ENCODE results near the gene FBLN1. TPM values are rescaled to one million over a fixed set of nuclear protein-coding genes. Genes with fewer than 3 reads are reported as not detected.
A peak's percentile ranks its signal among the peaks of the same experiment; 100 is the strongest.

Gene FBLN1
- total RNA-seq, 1 donor from 2014 or later = 307 TPM

DNA sequence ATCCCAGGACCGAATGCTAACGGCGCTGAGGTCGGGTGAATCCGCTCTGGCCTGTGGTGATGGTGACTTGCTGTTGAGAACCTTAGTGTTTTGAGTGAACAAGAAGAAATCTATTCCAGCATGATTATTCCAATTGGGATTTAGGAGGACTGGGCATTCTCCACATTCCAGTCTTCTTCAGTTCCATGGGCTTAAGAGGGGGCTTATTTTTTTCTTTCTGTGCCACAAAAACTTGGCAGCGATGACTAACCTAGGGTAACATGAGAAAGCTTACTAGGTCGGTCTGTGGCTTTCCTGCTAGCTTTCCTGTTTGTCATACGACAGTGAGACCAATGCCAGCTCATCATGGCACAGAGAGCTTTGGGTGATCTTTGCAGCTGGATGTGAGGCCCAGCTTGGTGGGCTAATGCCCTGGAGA, 106.1 kb downstream of the FBLN1 start:
- Histone ChIP-seq H3K9me3 (no peaks in the 10 kb centered on the region), H3K27me3 (ENCODE audit: low read depth) (no peaks in the 10 kb centered on the region), H3K4me3 (no peak overlapping the region), H3K4me1 (no peaks in the 10 kb centered on the region), H3K36me3 (no peaks in the 10 kb centered on the region), H3K27ac (no peak overlapping the region)
- TF ChIP-seq, protein P1, sequence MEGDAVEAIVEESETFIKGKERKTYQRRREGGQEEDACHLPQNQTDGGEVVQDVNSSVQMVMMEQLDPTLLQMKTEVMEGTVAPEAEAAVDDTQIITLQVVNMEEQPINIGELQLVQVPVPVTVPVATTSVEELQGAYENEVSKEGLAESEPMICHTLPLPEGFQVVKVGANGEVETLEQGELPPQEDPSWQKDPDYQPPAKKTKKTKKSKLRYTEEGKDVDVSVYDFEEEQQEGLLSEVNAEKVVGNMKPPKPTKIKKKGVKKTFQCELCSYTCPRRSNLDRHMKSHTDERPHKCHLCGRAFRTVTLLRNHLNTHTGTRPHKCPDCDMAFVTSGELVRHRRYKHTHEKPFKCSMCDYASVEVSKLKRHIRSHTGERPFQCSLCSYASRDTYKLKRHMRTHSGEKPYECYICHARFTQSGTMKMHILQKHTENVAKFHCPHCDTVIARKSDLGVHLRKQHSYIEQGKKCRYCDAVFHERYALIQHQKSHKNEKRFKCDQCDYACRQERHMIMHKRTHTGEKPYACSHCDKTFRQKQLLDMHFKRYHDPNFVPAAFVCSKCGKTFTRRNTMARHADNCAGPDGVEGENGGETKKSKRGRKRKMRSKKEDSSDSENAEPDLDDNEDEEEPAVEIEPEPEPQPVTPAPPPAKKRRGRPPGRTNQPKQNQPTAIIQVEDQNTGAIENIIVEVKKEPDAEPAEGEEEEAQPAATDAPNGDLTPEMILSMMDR (IDR thresholded peaks at IDR 0.05) = no peak
- ATAC-seq (no peak), DNase-seq (peak; percentile 24)
- intact Hi-C loops (cut with DNase I) = no loop called here

DNA sequence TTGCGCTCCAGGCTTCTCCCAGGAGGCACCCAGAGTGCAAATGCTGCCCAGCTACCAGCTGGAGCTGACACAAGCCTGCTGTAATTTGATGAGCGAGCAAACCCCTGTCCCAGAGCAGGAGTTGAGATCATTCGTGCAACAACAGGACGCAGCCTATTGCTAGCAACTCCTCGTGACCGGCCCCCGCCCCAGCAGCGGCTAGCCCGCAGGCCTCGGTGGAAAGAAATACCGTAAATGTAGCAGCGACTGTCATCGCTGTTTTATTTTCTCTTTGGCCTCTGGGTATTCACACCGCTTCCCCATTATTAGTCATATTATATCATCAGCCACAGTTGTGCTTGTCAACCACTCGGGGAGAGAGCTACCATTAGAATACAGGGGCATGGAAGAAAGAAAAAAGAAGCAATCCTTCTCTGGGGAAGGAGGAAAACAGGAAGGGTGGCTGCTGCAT, 109.8 kb downstream of the FBLN1 start:
- intact Hi-C loops (cut with DNase I) = no loop called here
- no peaks in the 10 kb centered on the region for H3K27me3 ChIP-seq (ENCODE audit: low read depth)
- TF ChIP-seq, protein P1 (IDR thresholded peaks at IDR 0.05) = no peak
- DNase-seq (peak; percentile 49), ATAC-seq (peak in 1 of 2 donors; percentile 11)
- no peaks in the 10 kb centered on the region for H3K4me1 ChIP-seq
- peak overlapping the region; percentile 53 for H3K27ac ChIP-seq
- peak overlapping the region; percentile 14 for H3K4me3 ChIP-seq
- H3K9me3 ChIP-seq = no peaks in the 10 kb centered on the region
- H3K36me3 ChIP-seq = no peaks in the 10 kb centered on the region

DNA sequence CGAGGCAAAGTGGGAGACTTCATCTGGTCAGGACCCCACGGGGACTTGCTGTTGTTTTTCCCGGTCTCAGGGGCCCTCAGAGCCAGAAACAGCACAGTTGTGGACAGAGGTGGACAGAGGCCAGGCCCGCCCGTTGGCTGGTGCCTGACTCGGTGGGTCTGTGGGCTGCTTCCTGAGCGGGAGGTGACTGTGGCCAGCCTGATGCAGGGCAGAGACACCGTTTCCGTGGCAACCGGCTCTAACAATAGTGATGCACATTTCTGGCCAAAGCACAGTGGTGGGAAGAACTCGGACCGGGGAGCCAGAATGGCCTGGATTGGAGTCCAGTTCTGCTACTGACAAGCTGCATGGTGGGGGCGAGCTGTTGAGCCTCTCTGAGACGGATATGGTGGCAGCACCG, 110.3 kb downstream of the FBLN1 start:
- no peak for ATAC-seq
- intact Hi-C loops (cut with DNase I) = no loop called here
- no peak overlapping the region for H3K4me3 ChIP-seq

DNA sequence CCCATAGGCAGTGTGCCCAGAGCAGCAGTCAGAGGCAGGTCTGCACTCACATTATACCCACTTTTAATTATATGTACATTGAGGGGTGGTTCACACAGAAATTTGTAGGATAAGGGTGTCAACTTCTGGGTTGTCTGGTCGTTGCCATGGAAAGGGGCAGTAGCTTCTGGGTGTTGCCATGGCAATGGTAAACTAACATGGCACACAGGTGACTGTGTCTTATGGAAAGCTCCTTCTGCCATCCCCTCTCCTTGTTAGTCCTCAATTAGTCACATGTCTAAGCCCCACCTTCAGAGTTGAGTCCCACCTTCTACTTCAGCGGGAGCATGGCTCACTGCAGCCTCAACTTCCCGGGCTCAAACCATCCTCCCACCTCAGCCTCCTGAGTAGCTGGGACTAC, 112.7 kb downstream of the FBLN1 start:
- TF ChIP-seq, protein P1 (IDR thresholded peaks at IDR 0.05) = no peak
- Histone ChIP-seq H3K4me1 (no peaks in the 10 kb centered on the region), H3K27me3 (ENCODE audit: low read depth) (no peaks in the 10 kb centered on the region), H3K4me3 (no peak overlapping the region), H3K9me3 (no peaks in the 10 kb centered on the region), H3K36me3 (no peaks in the 10 kb centered on the region), H3K27ac (no peak overlapping the region)
- ATAC-seq (no peak), DNase-seq (no peak)
- intact Hi-C loops (cut with DNase I) = no loop called here

More for the DNA sequence above, 110.3 kb downstream of the FBLN1 start:
- H3K36me3 ChIP-seq = no peaks in the 10 kb centered on the region
- peak overlapping the region; percentile 53 for H3K27ac ChIP-seq
- no peaks in the 10 kb centered on the region for H3K27me3 ChIP-seq (ENCODE audit: low read depth)
- no peaks in the 10 kb centered on the region for H3K4me1 ChIP-seq
- peak; percentile 50 for DNase-seq
- H3K9me3 ChIP-seq = no peaks in the 10 kb centered on the region
- TF ChIP-seq, protein P1 (IDR thresholded peaks at IDR 0.05) = no peak

DNA sequence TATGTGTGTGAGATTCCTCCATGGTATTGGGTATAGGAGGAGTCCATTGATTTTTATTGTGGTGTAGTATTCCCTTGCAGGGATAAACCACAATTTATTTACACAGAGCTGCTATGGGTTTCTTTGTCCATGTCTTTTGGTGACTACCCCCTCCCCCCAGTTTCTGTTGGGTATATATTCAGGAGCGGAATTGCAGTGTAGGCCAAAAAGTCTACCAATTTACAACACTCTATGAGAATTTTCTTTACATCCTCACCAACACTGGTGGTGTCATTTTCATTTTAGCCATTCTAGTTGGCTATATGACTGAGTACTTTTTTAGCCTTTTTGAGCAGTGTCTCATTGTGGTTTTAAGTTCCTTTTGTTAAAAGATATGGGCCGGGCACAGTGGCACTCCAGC, 113.7 kb downstream of the FBLN1 start:
- Histone ChIP-seq H3K27me3 (ENCODE audit: low read depth) (no peaks in the 10 kb centered on the region), H3K36me3 (no peaks in the 10 kb centered on the region), H3K9me3 (no peaks in the 10 kb centered on the region), H3K4me1 (no peaks in the 10 kb centered on the region), H3K4me3 (no peak overlapping the region), H3K27ac (no peak overlapping the region)
- peak; percentile 1 for DNase-seq
- TF ChIP-seq, protein P1 (IDR thresholded peaks at IDR 0.05) = no peak
- intact Hi-C loops (cut with DNase I) = no loop called here
- ATAC-seq = no peak

DNA sequence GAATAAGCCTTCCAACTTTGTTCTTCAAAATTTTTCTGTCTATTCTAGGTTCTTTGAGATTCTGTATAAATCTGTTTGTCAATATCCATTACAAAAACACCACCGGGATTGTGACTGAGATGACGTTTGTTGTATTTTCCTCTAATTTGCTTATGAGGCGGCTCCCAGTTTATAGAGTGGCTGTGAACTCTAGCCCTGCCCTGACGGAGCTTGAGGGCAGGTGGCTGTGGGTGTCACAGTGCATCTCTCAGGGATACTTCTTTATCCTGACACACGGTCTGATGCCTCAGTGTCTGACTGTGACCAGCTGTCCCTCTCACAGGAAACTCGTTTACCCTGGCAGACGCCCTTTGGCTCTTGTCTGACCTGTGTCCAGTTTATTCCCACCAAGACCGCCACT, 115.3 kb downstream of the FBLN1 start:
- TF ChIP-seq, protein P1 (IDR thresholded peaks at IDR 0.05) = no peak
- intact Hi-C loops (cut with DNase I) = no loop called here
- ATAC-seq (no peak), DNase-seq (no peak)
- Histone ChIP-seq H3K4me1 (no peaks in the 10 kb centered on the region), H3K27ac (no peak overlapping the region), H3K9me3 (no peaks in the 10 kb centered on the region), H3K27me3 (ENCODE audit: low read depth) (no peaks in the 10 kb centered on the region), H3K36me3 (no peaks in the 10 kb centered on the region), H3K4me3 (no peak overlapping the region)
